HG02678 (cell line): ENCODE data around the gene MRPL53.

Experiments used
- ATAC-seq: cut with Tn5 transposase; IDR thresholded peaks from one replicate; pipeline ENCODE4 v1.9.1; 2021; ENCODE audit warnings: mild to moderate bottlenecking, moderate library complexity; ENCODE audit not compliant: unreplicated experiment

Gene MRPL53

DNA sequence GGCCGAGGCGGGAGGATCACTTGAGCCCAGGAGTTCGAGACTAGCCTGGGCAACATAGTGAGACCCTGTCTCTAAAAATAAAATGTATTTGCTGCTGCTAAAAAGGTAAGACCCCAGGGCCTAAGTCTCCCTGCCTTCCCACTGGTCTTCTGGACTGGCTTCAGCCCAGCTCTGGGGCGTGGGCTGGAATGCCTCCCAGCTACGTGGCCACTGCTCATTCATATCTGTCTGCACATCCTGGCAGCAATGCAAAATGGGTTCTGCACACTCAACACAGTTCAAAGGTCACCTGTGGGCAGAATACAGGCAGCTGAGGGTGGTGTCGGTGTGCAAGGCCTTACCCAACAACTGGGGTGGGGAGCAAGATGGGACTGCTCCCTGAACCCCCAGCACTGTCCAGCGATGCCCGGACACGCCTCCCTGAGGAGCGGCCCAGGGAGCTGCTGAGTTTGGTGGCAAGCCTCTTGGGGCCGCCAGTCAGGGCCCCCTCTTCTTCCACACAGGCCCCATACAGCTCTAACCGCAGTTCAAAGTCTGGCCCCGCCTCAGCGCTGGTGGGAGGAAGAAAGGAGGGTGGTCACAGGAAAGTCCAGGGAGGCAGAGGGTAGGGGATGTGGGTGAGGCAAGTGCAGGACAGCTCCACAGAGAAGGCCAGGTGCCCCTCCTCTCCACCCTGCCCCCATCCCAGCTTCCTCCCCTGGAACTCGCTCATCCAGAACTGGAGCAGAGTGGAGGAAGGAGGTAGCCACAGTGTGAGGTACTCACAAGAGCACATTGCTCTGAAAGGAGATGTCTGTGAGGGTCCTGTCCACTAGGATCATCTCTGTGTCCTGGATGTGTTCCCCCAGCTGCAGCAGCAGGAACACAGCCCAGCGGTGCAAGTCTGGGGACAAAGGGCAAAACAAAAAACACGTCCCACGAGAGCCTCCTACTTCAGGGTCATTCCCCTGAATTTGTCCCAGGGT is 42.7 kb downstream of the MRPL53 start:
- no peak for ATAC-seq

GRCh38 chr2:74428675-74429074 is 43.8 kb downstream of the MRPL53 start:
- no peak for ATAC-seq

- no peak for ATAC-seq
Measured at GRCh38 chr2:74427551-74427950, 44.9 kb downstream of the MRPL53 start.

- ATAC-seq = no peak
Measured at GRCh38 chr2:74426181-74426758, 46.2 kb downstream of the MRPL53 start.

DNA sequence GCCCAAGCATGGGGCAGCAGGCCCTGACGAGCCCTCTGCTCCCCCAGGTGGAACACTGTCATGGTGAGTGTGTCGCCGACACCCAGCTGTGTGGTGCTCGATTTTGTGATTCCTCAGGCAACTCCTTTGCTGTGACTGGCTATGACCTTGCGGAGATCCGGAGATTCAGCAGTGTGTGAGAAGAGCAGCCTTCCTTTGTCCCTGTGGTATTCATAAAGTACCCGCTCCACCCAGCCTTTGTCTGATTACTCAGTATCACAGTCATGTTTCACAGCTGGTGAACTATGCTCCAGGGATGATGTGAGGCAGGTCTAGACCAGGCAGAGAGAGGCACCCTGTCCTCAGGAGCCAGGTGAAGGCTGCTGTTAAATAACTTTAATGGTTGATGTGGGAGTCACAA is 47.0 kb downstream of the MRPL53 start:
- no peak for ATAC-seq

GRCh38 chr2:74424995-74425406 is 47.5 kb downstream of the MRPL53 start:
- no peak for ATAC-seq

GRCh38 chr2:74424139-74424992 is 48.1 kb downstream of the MRPL53 start:
- ATAC-seq = no peak

GRCh38 chr2:74423231-74424095 is 49.0 kb downstream of the MRPL53 start:
- ATAC-seq = no peak
